ENCODE data around the gene TLR3.

- TF ChIP-seq CTCF (IDR thresholded peaks at IDR 0.05; ENCODE audit: insufficient read depth, low read depth, low read length) (no peak), EZH2 (IDR thresholded peaks at IDR 0.05; ENCODE audit: insufficient read depth, low read length) (no peak)
Observed at GRCh38 chr4:186027405-186027804, 41.6 kb upstream of the TLR3 start.
